DND-41 (cell line): ENCODE results near the gene DHX30.
A peak's percentile ranks its signal among the peaks of the same experiment; 100 is the strongest.

Experiments
- ATAC-seq: fragments of 200-7000 bp; cut with Tn5 transposase; 3 replicates; pipeline ENCODE4 v1.9.1; 2021; ENCODE audit warnings: low read depth; ENCODE audit not compliant: insufficient read depth
- DNase-seq: peaks from one replicate; pipeline ENCODE4 v3.0.0-alpha.2; 2020
- H2AFZ ChIP-seq: 2 replicates; pipeline ENCODE4 v1.6.0; 2012; ENCODE audit warnings: low read depth, low read length
- H3K27ac ChIP-seq: 2 replicates; pipeline ENCODE4 v1.5.1; 2012; ENCODE audit warnings: low read length, inconsistent platforms
- H3K27me3 ChIP-seq: fragments of 200-600 bp; sonication (generic); 2 replicates; pipeline ENCODE4 v1.6.0; 2012; ENCODE audit warnings: low read length, mild to moderate bottlenecking, inconsistent platforms; ENCODE audit not compliant: insufficient read depth, poor library complexity
- H3K36me3 ChIP-seq: 2 replicates; pipeline ENCODE4 v1.5.1; 2012; ENCODE audit warnings: low read length, inconsistent platforms; ENCODE audit not compliant: insufficient read depth
- H3K4me1 ChIP-seq: 2 replicates; pipeline ENCODE4 v1.5.1; 2012; ENCODE audit warnings: mild to moderate bottlenecking, low read length; ENCODE audit not compliant: insufficient read depth
- H3K4me2 ChIP-seq: 2 replicates; pipeline ENCODE4 v1.6.0; 2012; ENCODE audit warnings: mild to moderate bottlenecking, moderate library complexity, low read length, inconsistent platforms; ENCODE audit not compliant: insufficient read depth
- H3K4me3 ChIP-seq, 2 experiments: fragments of 200-600 bp in 1 of 2; shearing (Covaris generic) in 1 of 2; 2 replicates each; pipeline ENCODE4 v1.5.1; 2012 to 2016; ENCODE audit warnings: inconsistent platforms in 2 of 2, low read length in 2 of 2, mild to moderate bottlenecking in 2 of 2, low read depth in 1 of 2, moderate library complexity in 1 of 2
- H3K79me2 ChIP-seq: 2 replicates; pipeline ENCODE4 v1.6.0; 2012; ENCODE audit warnings: low read length, inconsistent platforms; ENCODE audit not compliant: insufficient read depth
- H3K9ac ChIP-seq: 2 replicates; pipeline ENCODE4 v1.6.0; 2012; ENCODE audit warnings: low read depth, mild to moderate bottlenecking, inconsistent platforms, low read length, moderate library complexity
- H3K9me3 ChIP-seq: 2 replicates; pipeline ENCODE4 v1.5.1; 2012; ENCODE audit warnings: low read length, moderate library complexity, mild to moderate bottlenecking, inconsistent platforms; ENCODE audit not compliant: insufficient read depth, severe bottlenecking
- H4K20me1 ChIP-seq: 2 replicates; pipeline ENCODE4 v1.6.0; 2012; ENCODE audit warnings: low read length; ENCODE audit not compliant: insufficient read depth
- CTCF ChIP-seq: IDR thresholded peaks from 2 replicates; pipeline ENCODE4 v1.5.1; 2012; ENCODE audit warnings: borderline replicate concordance, low read length, moderate library complexity, mild to moderate bottlenecking; ENCODE audit not compliant: poor library complexity, severe bottlenecking; ENCODE audit errors: extremely low read depth
- EZH2 ChIP-seq: IDR thresholded peaks from 3 replicates; pipeline ENCODE4 v1.6.1; 2012; ENCODE audit warnings: borderline replicate concordance, low read depth, mild to moderate bottlenecking, moderate library complexity, low read length, inconsistent platforms; ENCODE audit not compliant: severe bottlenecking

The DHX30 gene

GRCh38 chr3:47859956-47860605 is 57.1 kb downstream of the DHX30 start:
- peak; percentile 44; the same call in 1 of the 3 replicates for ATAC-seq
- Histone ChIP-seq H4K20me1 (0 out of 2 replicates have a peak, but pooled peaks cover 2% of the 10 kb centered on the region), H3K4me1 (no peaks in the 10 kb centered on the region), H3K9me3 (no peaks in the 10 kb centered on the region), H3K4me3 (no peak overlapping the region), H3K36me3 (peaks cover 28% of the 10 kb centered on the region; the same call in 1 of the 2 replicates), H2AFZ (no peak overlapping the region), H3K9ac (no peak overlapping the region), H3K4me2 (no peak overlapping the region), H3K27me3 (no peaks in the 10 kb centered on the region), H3K79me2 (no peaks in the 10 kb centered on the region), H3K27ac (no peak overlapping the region)
- DNase-seq, result no peak
- TF ChIP-seq EZH2 (no peak), CTCF (no peak)

GRCh38 chr3:47863391-47864128 is 60.6 kb downstream of the DHX30 start:
- no peak overlapping the region for H3K4me3 ChIP-seq
- no peaks in the 10 kb centered on the region for H3K79me2 ChIP-seq
- DNase-seq (no peak), ATAC-seq (peak; percentile 12; the same call in 1 of the 3 replicates)
- no peak overlapping the region for H3K4me2 ChIP-seq
- peaks cover 41% of the 10 kb centered on the region for H3K36me3 ChIP-seq
- H3K9me3 ChIP-seq, result no peaks in the 10 kb centered on the region
- TF ChIP-seq EZH2, result no peak
- no peak for TF ChIP-seq CTCF
- no peak overlapping the region for H2AFZ ChIP-seq
- no peak overlapping the region for H3K27ac ChIP-seq
- no peaks in the 10 kb centered on the region for H3K27me3 ChIP-seq
- no peaks in the 10 kb centered on the region for H4K20me1 ChIP-seq
- H3K9ac ChIP-seq, result no peak overlapping the region
- H3K4me1 ChIP-seq, result no peaks in the 10 kb centered on the region

GRCh38 chr3:47865192-47865591 is 62.3 kb downstream of the DHX30 start:
- Histone ChIP-seq H3K4me1 (no peaks in the 10 kb centered on the region), H3K79me2 (no peaks in the 10 kb centered on the region), H3K9ac (no peak overlapping the region), H3K4me2 (no peak overlapping the region), H4K20me1 (no peaks in the 10 kb centered on the region), H3K27ac (no peak overlapping the region), H3K4me3 (no peak overlapping the region), H3K36me3 (peaks cover 51% of the 10 kb centered on the region), H2AFZ (no peak overlapping the region), H3K9me3 (no peaks in the 10 kb centered on the region), H3K27me3 (no peaks in the 10 kb centered on the region)
- ATAC-seq (no peak), DNase-seq (no peak)
- TF ChIP-seq EZH2 (no peak), CTCF (no peak)
